H9 (cell line): Measurements from ENCODE around the gene EFNA1. TPM values are rescaled to one million over a fixed set of nuclear protein-coding genes. Genes with fewer than 3 reads are reported as not detected.

Experiments used
- DNase-seq: peaks from one replicate; pipeline ENCODE4 v3.0.0-alpha.2; 2017
- H2AFZ ChIP-seq: one replicate; pipeline ENCODE4 v1.6.1; 2013; ENCODE audit warnings: mild to moderate bottlenecking, low read length, control low read depth, moderate library complexity
- H2AK5ac ChIP-seq: 2 replicates; pipeline ENCODE4 v1.6.1; 2013; ENCODE audit warnings: low read length, control low read depth, mixed read lengths; ENCODE audit not compliant: insufficient read length
- H2BK120ac ChIP-seq: one replicate; pipeline ENCODE4 v1.6.1; 2013; ENCODE audit warnings: low read depth, mild to moderate bottlenecking, low read length, control low read depth, inconsistent platforms; ENCODE audit not compliant: poor library complexity, severe bottlenecking
- H2BK12ac ChIP-seq: 2 replicates; pipeline ENCODE4 v1.6.1; 2013; ENCODE audit warnings: low read length, control low read depth, mixed read lengths, low read depth; ENCODE audit not compliant: insufficient read length
- H2BK15ac ChIP-seq: 2 replicates; pipeline ENCODE4 v1.6.1; 2013; ENCODE audit warnings: low read depth, low read length, control low read depth
- H2BK20ac ChIP-seq: one replicate; pipeline ENCODE4 v1.6.1; 2013; ENCODE audit warnings: low read depth, mild to moderate bottlenecking, low read length, control low read depth, inconsistent platforms; ENCODE audit not compliant: poor library complexity, severe bottlenecking
- H2BK5ac ChIP-seq: 2 replicates; pipeline ENCODE4 v1.6.1; 2013; ENCODE audit warnings: low read length, control low read depth, mixed read lengths; ENCODE audit not compliant: insufficient read length
- H3K14ac ChIP-seq: 2 replicates; pipeline ENCODE4 v1.6.1; 2013; ENCODE audit warnings: low read length, control low read depth; ENCODE audit not compliant: insufficient read depth
- H3K18ac ChIP-seq: 2 replicates; pipeline ENCODE4 v1.6.1; 2013; ENCODE audit warnings: low read depth, mild to moderate bottlenecking, mixed read lengths, low read length, control low read depth; ENCODE audit not compliant: insufficient read length
- H3K23ac ChIP-seq: 2 replicates; pipeline ENCODE4 v1.6.1; 2013; ENCODE audit warnings: low read length, control low read depth, mixed read lengths, low read depth; ENCODE audit not compliant: insufficient read length
- H3K23me2 ChIP-seq: 2 replicates; pipeline ENCODE4 v1.6.1; 2013; ENCODE audit warnings: low read depth, mild to moderate bottlenecking, mixed read lengths, low read length, control low read depth; ENCODE audit not compliant: insufficient read length, poor library complexity, severe bottlenecking
- H3K27ac ChIP-seq: 2 replicates; pipeline ENCODE4 v1.5.1; 2013; ENCODE audit warnings: low read length, control low read depth, mixed read lengths, low read depth; ENCODE audit not compliant: insufficient read length
- H3K27me3 ChIP-seq: 2 replicates; pipeline ENCODE4 v1.6.1; 2013; ENCODE audit warnings: low read length, control low read depth, inconsistent platforms; ENCODE audit not compliant: insufficient read depth
- H3K4ac ChIP-seq: 2 replicates; pipeline ENCODE4 v1.6.1; 2013; ENCODE audit warnings: low read depth, mild to moderate bottlenecking, control low read depth, inconsistent platforms, low read length, moderate library complexity
- H3K4me1 ChIP-seq: 2 replicates; pipeline ENCODE4 v1.6.1; 2013; ENCODE audit warnings: low read length, control low read depth, inconsistent platforms; ENCODE audit not compliant: insufficient read depth
- H3K4me2 ChIP-seq: 2 replicates; pipeline ENCODE4 v1.6.1; 2013; ENCODE audit warnings: low read length, control low read depth, mixed read lengths; ENCODE audit not compliant: insufficient read length, insufficient read depth
- H3K56ac ChIP-seq: 2 replicates; pipeline ENCODE4 v1.6.1; 2013; ENCODE audit warnings: low read depth, mild to moderate bottlenecking, mixed read lengths, low read length, control low read depth; ENCODE audit not compliant: insufficient read length
- H3K79me1 ChIP-seq: 2 replicates; pipeline ENCODE4 v1.6.1; 2013; ENCODE audit warnings: low read depth, mild to moderate bottlenecking, moderate library complexity, low read length, control low read depth, inconsistent platforms; ENCODE audit not compliant: insufficient read depth, poor library complexity, severe bottlenecking
- H3K79me2 ChIP-seq: 2 replicates; pipeline ENCODE4 v1.6.1; 2013; ENCODE audit warnings: low read length, control low read depth, inconsistent platforms; ENCODE audit not compliant: insufficient read depth
- H3K9ac ChIP-seq: 2 replicates; pipeline ENCODE4 v1.6.1; 2013; ENCODE audit warnings: low read length, control low read depth, mixed read lengths; ENCODE audit not compliant: insufficient read length; ENCODE audit errors: extremely low read depth
- H3K9me3 ChIP-seq: one replicate; pipeline ENCODE4 v1.6.1; 2013; ENCODE audit warnings: low read depth, low read length, inconsistent platforms; ENCODE audit not compliant: control insufficient read depth
- H3T11ph ChIP-seq: one replicate; pipeline ENCODE4 v1.6.1; 2013; ENCODE audit warnings: mild to moderate bottlenecking, low read length, control low read depth, inconsistent platforms
- H4K20me1 ChIP-seq: one replicate; pipeline ENCODE4 v1.6.1; 2013; ENCODE audit not compliant: control insufficient read depth, insufficient read length, insufficient read depth
- H4K5ac ChIP-seq: 2 replicates; pipeline ENCODE4 v1.6.1; 2013; ENCODE audit warnings: low read depth, mild to moderate bottlenecking, mixed read lengths, low read length, control low read depth; ENCODE audit not compliant: insufficient read length
- H4K8ac ChIP-seq: replicated peaks from 2 replicates; pipeline ENCODE4 v1.6.1; 2013; ENCODE audit warnings: low read length, control low read depth, mixed read lengths, low read depth; ENCODE audit not compliant: insufficient read length
- H4K91ac ChIP-seq: 2 replicates; pipeline ENCODE4 v1.6.1; 2013; ENCODE audit warnings: low read depth, mild to moderate bottlenecking, moderate library complexity, mixed read lengths, low read length, control low read depth; ENCODE audit not compliant: insufficient read length
- H3K27ac Mint-ChIP-seq, 3 experiments: 2 replicates in 2 of 3; 3 replicates in 1 of 3; pipeline ENCODE4 v1.8.0; 2020 to 2021; ENCODE audit warnings: mixed read lengths in 3 of 3, mild to moderate bottlenecking in 1 of 3, moderate library complexity in 1 of 3
- H3K27me3 Mint-ChIP-seq: 2 replicates; pipeline ENCODE4 v1.8.0; 2021; ENCODE audit warnings: low read depth, mild to moderate bottlenecking, moderate library complexity, mixed read lengths
- H3K36me3 Mint-ChIP-seq, 3 experiments: 2 replicates in 2 of 3; 3 replicates in 1 of 3; pipeline ENCODE4 v1.8.0; 2020 to 2021; ENCODE audit warnings: low read depth in 3 of 3, mixed read lengths in 3 of 3; ENCODE audit not compliant: insufficient read depth in 1 of 3
- H3K4me1 Mint-ChIP-seq, 2 experiments: 2 replicates each; pipeline ENCODE4 v1.8.0; 2020; ENCODE audit warnings: mixed read lengths in 2 of 2
- H3K4me3 Mint-ChIP-seq, 2 experiments: 2 replicates in 1 of 2; 3 replicates in 1 of 2; pipeline ENCODE4 v1.8.0; 2020 to 2021; ENCODE audit warnings: mild to moderate bottlenecking in 2 of 2, mixed read lengths in 2 of 2, moderate library complexity in 1 of 2
- H3K9me3 Mint-ChIP-seq, 2 experiments: 2 replicates in 1 of 2; 3 replicates in 1 of 2; pipeline ENCODE4 v1.8.0; 2020; ENCODE audit warnings: mild to moderate bottlenecking in 2 of 2, mixed read lengths in 2 of 2, moderate library complexity in 1 of 2
- CTCF ChIP-seq: fragments of 200-600 bp; sonication (generic); conservative IDR thresholded peaks from 3 replicates; pipeline ENCODE4 v1.8.0; 2021; ENCODE audit warnings: antibody characterized with exemption, mild to moderate bottlenecking
- WGBS: extraction: QIAGEN DNeasy Blood & Tissue Kit; methylation state at CpG from one replicate; pipeline ENCODE4 v1.1.7; 2013; ENCODE audit warnings: missing lambda C conversion rate, low lambda C conversion rate, mixed read lengths; ENCODE audit not compliant: insufficient read length; ENCODE audit errors: extremely low coverage; 5-methylcytosine and 5-hydroxymethylcytosine counted together
- total RNA-seq: library from RNA; stranded (reverse); gene quantifications from 2 replicates; pipeline ENCODE4 v1.2.1, GENCODE V29; 2021

The EFNA1 gene
- total RNA-seq, 1 experiment from 2014 or later = 1.4 TPM

- H4K8ac ChIP-seq = no peak overlapping the region
- peaks cover 2 to 12% (median 6%) of the 10 kb centered on the region in 3 experiments; a peak in 6 of 7 replicates for H3K36me3 Mint-ChIP-seq
- no peak overlapping the region for H3K18ac ChIP-seq
- H3K4me1 Mint-ChIP-seq = peaks cover 52 to 57% of the 10 kb centered on the region in 2 experiments
- TF ChIP-seq CTCF = no peak
- no peak overlapping the region for H2BK12ac ChIP-seq
- H3K27ac ChIP-seq = no peak overlapping the region
- peak overlapping the region; percentile 37 to 82; a peak in 4 of 5 replicates for H3K4me3 Mint-ChIP-seq
- H2AK5ac ChIP-seq = no peak overlapping the region
- H3K27ac Mint-ChIP-seq = peak overlapping the region in 1 of 3 experiments; percentile 25; a peak in 2 of 7 replicates
- H3K56ac ChIP-seq = no peak overlapping the region
- H3K79me1 ChIP-seq = no peaks in the 10 kb centered on the region
- no peak overlapping the region for H3K4ac ChIP-seq
- no CpG with 5 or more reads among the region's 6 CpGs for WGBS
- H4K20me1 ChIP-seq = peaks cover 2% of the 10 kb centered on the region
- H3K4me2 ChIP-seq = peak overlapping the region; percentile 41
- no peak overlapping the region for H2BK120ac ChIP-seq
- no peak overlapping the region for H2AFZ ChIP-seq
- no peak overlapping the region for H3K14ac ChIP-seq
- peaks cover 24% of the 10 kb centered on the region; the same call in 1 of the 2 replicates for H3K27me3 ChIP-seq
- H2BK15ac ChIP-seq = no peak overlapping the region
- H3K79me2 ChIP-seq = no peaks in the 10 kb centered on the region
- peaks cover 32% of the 10 kb centered on the region for H3K23me2 ChIP-seq
- no peaks in the 10 kb centered on the region; the same call in 1 of the 2 replicates for H3K4me1 ChIP-seq
- no peaks in the 10 kb centered on the region for H3K9me3 ChIP-seq
- no peak overlapping the region for H2BK5ac ChIP-seq
- H3K9ac ChIP-seq = no peak overlapping the region
- H4K91ac ChIP-seq = no peak overlapping the region
- H4K5ac ChIP-seq = no peak overlapping the region
- no peak overlapping the region for H3T11ph ChIP-seq
- H3K27me3 Mint-ChIP-seq = peaks cover 66% of the 10 kb centered on the region
- H3K9me3 Mint-ChIP-seq = no peaks in the 10 kb centered on the region; a peak in 1 of 5 replicates
- H3K23ac ChIP-seq = no peak overlapping the region
- DNase-seq = no peak
- H2BK20ac ChIP-seq = no peak overlapping the region
These were observed 2.8 kb downstream of the EFNA1 start for GRCh38 chr1:155130272-155131006.
